SHP77 treated with DMSO at 0.1 percent for 48 hours (cell line): ENCODE measurements around the gene ARSI.

Experiments
- DNase-seq: peaks from one replicate; lab custom pipeline; 2025; lab: John Stamatoyannopoulos, UW

The ARSI gene

DNA sequence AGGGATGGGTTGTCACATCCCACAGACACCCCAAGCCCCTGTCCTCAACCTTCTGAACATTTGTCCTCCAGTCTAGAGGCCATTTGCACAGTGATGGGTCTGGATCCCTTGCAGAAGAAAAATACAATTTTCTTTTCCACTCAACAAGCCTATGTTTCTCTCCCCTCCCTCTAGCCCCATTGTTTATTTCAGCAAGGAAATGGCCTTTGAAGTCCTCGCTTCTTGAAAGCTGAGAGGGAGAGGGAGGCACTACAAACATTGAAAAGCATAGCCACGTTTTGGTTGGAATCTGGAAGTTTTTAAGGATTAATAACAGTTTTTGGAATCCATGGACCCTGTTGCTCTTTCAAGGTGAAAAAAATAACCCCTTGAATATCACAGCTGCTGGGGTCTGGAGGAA lies 24.0 kb upstream of the ARSI start:
- no peak for DNase-seq

DNA sequence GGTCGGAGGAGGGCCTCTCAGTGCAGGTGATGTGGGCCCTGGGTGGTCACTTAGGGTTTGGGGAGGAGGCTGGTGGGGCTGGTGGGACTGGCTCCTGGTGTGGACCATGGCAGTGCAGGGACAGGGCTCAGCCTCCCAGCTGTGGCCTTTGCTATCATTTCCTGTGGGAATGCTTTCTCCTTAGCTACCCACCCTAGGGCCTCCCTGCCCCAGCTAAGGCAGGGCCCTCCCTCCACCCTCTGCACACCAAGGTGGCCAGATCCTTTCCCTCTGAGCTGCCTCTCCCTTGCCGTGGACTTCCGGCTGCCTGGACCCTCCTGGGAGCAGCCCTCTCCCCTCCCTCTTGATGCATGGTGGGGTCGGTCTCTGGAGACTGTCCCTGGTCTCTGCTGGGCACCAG lies 22.7 kb upstream of the ARSI start:
- no peak for DNase-seq

- DNase-seq: no peak
Measured at GRCh38 chr5:150323819-150324218, 21.1 kb upstream of the ARSI start.

- DNase-seq: no peak
Measured at GRCh38 chr5:150323092-150323491, 20.4 kb upstream of the ARSI start.

- no peak for DNase-seq
Measured at GRCh38 chr5:150322202-150322601, 19.5 kb upstream of the ARSI start.

GRCh38 chr5:150321784-150322183 lies 19.1 kb upstream of the ARSI start:
- no peak for DNase-seq

DNA sequence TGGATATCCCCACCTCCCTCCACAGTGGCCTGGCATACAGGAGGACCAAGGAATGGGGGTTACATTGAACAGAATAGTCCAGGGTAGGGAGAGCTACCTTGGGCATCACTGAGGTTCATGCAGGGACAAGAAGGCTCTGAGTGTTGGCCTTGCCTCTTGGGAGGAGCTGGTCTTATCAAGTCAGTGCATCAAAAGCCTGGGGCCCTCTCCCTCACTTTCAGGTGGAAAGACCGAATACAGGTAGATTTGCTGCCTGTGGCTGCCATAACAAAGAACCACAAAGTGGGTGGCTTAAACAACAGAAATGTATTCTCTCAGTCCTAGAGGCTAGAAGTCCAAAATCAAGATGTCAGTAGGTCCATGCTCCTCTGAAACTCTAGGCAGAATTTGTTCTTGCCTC lies 18.5 kb upstream of the ARSI start:
- no peak for DNase-seq

DNA sequence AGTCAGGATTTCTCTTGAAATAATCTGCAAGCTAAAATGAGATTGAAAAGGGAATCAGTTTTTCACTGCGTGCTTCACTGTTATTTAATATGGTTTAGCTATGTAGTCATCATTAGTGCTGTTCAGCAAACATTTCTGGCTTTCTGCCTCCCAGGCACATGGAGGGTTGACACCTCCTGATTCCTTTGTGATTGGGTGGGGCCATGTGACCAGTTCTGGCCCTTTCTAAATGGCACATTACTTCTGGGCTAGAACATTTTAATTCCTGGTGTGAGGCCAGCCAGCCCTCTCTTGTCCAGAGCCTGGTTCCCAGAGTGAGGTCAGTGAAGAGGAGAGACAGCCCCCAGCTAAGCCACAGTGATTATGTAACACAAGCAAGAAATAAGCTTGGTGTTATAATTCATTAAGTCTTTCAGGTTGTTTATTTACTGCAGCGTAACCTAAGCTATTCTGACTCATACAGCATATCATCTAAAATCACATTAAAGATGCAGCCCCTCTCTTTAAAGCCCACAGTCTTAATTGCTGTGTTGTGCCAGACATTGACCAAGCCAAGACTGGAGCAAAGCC lies 17.4 kb upstream of the ARSI start:
- DNase-seq: no peak

DNA sequence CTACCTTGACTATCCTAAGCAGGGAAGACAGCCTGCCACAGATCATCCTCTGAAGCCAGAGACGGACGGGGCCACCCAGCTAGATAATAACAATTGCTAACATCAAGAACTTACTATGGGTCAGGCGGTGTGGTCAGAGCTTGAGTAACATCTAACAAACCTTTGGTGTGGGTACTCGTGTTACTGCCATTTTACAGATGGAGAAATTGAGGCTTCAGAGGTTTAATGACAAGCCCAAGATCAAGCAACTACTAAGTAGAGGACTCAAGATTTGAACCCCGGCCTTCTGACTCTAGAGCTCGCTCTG lies 16.7 kb upstream of the ARSI start:
- DNase-seq: no peak

- DNase-seq: no peak
Measured at GRCh38 chr5:150318613-150319483, 16.1 kb upstream of the ARSI start.

- DNase-seq: no peak
Measured at GRCh38 chr5:150317048-150318003, 14.6 kb upstream of the ARSI start.

DNA sequence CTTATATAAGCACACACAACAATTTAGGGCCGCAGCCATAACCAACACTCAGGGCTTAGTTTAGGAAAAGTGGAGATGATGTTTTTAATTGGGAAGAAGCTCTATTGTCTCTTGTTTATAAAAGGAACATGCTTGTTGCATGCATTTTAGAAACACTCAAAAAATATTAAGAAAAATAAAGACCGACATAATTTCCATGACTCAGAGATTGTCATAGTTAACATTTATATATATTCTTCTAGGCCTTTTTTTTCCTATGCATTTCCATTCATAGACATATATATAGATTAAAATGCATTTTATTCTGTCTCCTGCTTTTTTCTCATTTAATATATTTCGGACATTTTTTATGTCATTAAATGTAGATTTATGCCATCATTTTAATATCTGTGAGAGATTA lies 13.6 kb upstream of the ARSI start:
- DNase-seq: no peak

GRCh38 chr5:150315245-150315644 lies 12.5 kb upstream of the ARSI start:
- no peak for DNase-seq

GRCh38 chr5:150313921-150314716 lies 11.4 kb upstream of the ARSI start:
- no peak for DNase-seq

- no peak for DNase-seq
Measured at GRCh38 chr5:150313501-150313900, 10.8 kb upstream of the ARSI start.

DNA sequence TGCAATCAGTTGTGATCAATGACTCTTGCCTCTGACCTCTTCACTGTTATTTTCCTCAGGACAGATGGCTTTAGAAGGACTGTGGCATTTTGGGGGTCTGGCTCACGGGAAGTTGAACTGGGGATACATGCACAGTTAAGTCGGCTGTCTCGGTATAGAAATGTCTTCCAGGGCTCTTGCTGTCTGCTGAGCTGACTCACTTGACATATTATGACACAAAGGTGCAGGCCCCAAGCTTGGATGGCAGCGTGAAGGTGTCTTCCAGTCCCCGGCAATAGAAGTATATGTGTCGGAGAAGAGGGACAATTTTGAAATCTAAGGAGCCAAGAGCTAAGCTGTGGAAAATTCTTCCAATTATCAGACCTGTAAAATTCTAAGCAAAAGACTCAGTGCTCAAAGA lies 9.8 kb upstream of the ARSI start:
- DNase-seq: no peak

GRCh38 chr5:150311015-150311692 lies 8.4 kb upstream of the ARSI start:
- DNase-seq: no peak

- DNase-seq: no peak
Measured at GRCh38 chr5:150310246-150310645, 7.5 kb upstream of the ARSI start.

GRCh38 chr5:150309886-150310239 lies 7.2 kb upstream of the ARSI start:
- DNase-seq: no peak

DNA sequence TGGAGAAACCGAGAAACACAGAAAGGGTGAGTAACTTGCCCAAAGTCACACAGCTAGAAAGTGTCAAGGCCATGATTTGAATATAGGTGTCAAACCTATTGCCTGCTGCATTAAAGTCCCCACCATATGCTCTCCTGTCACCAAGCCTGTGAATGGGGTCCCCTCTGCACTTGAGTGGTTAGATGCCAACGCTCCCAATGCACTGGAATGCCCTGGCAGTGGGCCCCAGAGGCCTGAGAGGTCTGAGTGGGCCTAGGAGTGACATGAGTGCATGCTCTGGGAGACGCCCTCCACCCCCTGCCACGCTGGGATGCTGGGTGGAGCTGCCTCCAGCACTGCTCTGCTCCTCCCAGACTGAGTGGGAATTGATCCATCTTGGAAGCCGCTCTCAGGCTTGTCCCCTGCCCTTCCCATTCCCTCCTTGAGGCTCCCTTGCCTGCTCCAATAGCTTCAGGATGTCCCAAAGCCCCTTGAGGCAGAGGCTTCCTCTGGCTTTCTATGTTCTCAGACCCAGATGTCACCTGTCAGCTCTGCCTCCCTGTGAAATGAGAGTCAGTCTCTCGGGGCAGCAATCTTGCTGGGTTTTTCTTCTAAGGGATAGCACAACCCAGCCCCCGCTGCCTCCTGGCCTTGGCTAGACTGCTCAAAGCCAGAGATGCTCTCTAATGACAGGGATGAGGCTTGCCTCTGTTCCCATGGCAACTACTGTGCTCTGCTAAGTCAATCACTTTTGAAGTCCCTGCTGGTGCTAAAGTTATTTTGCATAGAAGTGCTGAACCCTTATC lies 6.6 kb upstream of the ARSI start:
- DNase-seq: no peak
